Heart left ventricle (tissue), 13 donors: ENCODE data around the gene GRIN2B.

Experiments
- CTCF ChIP-seq, 12 donors: fragments of 200-600 bp; sonication (generic) in 4 of 12; IDR thresholded peaks; one replicate each; pipeline versions ENCODE4 v1.5.0 to v1.8.0; 2018 to 2022; ENCODE audit warnings: antibody characterized with exemption in 12 of 12, mild to moderate bottlenecking in 5 of 12
- POLR2A ChIP-seq, 2 donors: fragments of 450-650 bp; IDR thresholded peaks; one replicate each; pipeline ENCODE4 v1.6.1; 2017; ENCODE audit warnings: antibody characterized with exemption in 2 of 2, mild to moderate bottlenecking in 2 of 2, moderate library complexity in 2 of 2
- donor health status: ischemic (EF 13 %, LVEDD 7.1; RV severe dilation, severe dysfunction).
- donor health status: DM: no; HTN: yes; CAD: no.
- donor health status: DM: no; HTN: no; CAD: no.
- donor health status: ischemic (EF 25% LVEDD 6.9; RV normal size, moderate dysfunction).
- donor health status: ischemic (EF 25% LVEDD 5.7; RV mildly dilated, moderate dysfunction).
- donor health status: ischemic (EF 35%, LVEDD 5.7; RV mildly dilated, moderate dysfunction).
- donor health status: nonischemic (EF 11% LVEDD 7.7; RV severe dilation, severe dysfunction).
- donor health status: DM: yes; HTN: yes; CAD: no.
- donor health status: PGD.
- donor health status: ischemic (EF 29% LVEDD 5.4; RV normal size, mild dysfunction).
- donor health status: nonischemic (EF 23%, LVEDD 6.1; RV moderate dilation, normal function).

GRCh38 chr12:13981296-13981962, at the start of gene GRIN2B:
- no peak for TF ChIP-seq CTCF (IDR thresholded peaks at IDR 0.05)
- TF ChIP-seq POLR2A (IDR thresholded peaks at IDR 0.05): no peak
